ENCODE data around the gene NFKB1. TPM values are rescaled to one million over a fixed set of nuclear protein-coding genes. Genes with fewer than 3 reads are reported as not detected.

Gene NFKB1
- total RNA-seq, 1 donor from 2014 or later, result 24.6 TPM

DNA sequence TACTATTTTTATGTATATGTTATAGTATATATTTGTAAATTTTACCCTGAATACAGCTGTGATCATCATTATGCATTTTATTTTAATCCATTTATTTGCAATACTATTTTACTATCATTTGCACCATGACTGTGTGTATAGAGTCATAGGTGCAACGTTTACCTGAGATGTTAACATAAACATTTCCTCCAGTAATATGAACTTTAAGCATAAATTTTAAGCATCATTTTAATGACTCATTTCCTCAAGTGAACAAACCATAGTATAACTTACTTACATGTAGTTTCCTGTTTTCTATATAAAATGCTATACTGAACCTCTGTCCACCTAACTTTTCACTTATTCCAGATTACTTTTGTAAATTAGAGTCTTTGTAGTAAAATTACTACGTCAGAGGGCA lies 92.8 kb downstream of the NFKB1 start:
- peaks cover 2% of the 10 kb centered on the region for H3K9me3 Mint-ChIP-seq
- H3K4me3 Mint-ChIP-seq, result no peak overlapping the region
- no peak for DNase-seq (ENCODE audit: low read depth, low spot score)
- no peaks in the 10 kb centered on the region for H3K27me3 Mint-ChIP-seq (ENCODE audit: low read depth)
- peaks cover 48% of the 10 kb centered on the region for H3K36me3 Mint-ChIP-seq (ENCODE audit: low read depth)
- TF ChIP-seq, protein P1, sequence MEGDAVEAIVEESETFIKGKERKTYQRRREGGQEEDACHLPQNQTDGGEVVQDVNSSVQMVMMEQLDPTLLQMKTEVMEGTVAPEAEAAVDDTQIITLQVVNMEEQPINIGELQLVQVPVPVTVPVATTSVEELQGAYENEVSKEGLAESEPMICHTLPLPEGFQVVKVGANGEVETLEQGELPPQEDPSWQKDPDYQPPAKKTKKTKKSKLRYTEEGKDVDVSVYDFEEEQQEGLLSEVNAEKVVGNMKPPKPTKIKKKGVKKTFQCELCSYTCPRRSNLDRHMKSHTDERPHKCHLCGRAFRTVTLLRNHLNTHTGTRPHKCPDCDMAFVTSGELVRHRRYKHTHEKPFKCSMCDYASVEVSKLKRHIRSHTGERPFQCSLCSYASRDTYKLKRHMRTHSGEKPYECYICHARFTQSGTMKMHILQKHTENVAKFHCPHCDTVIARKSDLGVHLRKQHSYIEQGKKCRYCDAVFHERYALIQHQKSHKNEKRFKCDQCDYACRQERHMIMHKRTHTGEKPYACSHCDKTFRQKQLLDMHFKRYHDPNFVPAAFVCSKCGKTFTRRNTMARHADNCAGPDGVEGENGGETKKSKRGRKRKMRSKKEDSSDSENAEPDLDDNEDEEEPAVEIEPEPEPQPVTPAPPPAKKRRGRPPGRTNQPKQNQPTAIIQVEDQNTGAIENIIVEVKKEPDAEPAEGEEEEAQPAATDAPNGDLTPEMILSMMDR (conservative IDR thresholded peaks at IDR 0.05), result no peak
- no peaks in the 10 kb centered on the region for H3K4me1 Mint-ChIP-seq
- H3K27ac Mint-ChIP-seq (ENCODE audit: unreplicated experiment), result no peak overlapping the region

DNA sequence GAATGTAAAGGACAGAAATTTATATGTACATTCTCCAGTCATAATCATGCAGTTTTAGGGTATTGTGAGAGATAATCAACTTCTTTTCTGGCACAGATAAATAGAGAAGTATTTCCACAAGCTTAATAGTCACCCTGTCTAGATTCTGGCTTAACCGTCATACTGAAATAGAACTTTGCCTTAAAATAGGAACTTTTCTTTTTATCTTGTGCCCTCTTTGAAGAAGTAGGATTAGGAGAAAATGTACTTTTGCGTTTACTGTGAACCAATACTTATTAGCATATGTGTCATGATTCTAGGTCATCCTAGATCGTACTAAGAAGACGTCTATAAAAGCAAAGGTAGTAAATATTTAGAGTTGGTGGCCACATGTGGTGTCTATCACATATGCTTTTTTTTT lies 95.4 kb downstream of the NFKB1 start:
- peaks cover 31% of the 10 kb centered on the region for H3K36me3 Mint-ChIP-seq (ENCODE audit: low read depth)
- H3K4me1 Mint-ChIP-seq, result no peaks in the 10 kb centered on the region
- no peaks in the 10 kb centered on the region for H3K27me3 Mint-ChIP-seq (ENCODE audit: low read depth)
- H3K4me3 Mint-ChIP-seq, result no peak overlapping the region
- TF ChIP-seq, protein P1 (conservative IDR thresholded peaks at IDR 0.05), result no peak
- no peak for DNase-seq (ENCODE audit: low read depth, low spot score)
- H3K27ac Mint-ChIP-seq (ENCODE audit: unreplicated experiment), result peak overlapping the region; percentile 10
- no peaks in the 10 kb centered on the region for H3K9me3 Mint-ChIP-seq

DNA sequence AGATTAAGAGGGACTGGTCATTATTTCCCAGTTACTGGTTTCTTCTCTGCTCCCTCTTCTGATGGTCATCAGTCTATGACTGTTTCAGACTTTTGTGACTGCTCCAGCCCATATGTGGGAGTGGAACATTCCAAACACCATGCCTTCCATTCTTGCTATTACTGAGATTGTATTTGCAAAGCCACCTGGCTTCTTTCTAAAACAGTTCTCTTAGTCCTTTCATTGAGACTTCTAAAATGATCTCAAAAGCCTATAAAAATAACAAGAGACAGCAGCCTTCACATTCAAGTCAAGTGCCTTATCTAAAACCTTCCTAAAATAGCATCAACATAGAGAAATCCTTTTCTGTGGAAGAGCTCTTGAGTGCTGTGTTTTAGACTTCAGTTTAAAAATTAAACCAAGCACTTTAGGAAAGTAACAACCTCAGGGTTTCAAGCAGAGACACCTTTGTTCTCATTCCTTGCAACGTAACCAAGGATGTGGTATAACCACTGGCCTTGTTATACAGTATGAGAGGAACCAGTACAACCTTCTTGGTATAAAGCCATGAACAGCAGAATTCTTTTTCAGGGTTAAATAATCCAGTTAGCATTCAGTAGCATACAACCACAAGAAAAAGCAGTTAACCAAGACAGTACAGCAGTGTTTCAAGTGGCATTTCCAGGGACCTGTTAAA lies 97.1 kb downstream of the NFKB1 start:
- H3K27ac Mint-ChIP-seq (ENCODE audit: unreplicated experiment), result no peak overlapping the region
- H3K27me3 Mint-ChIP-seq (ENCODE audit: low read depth), result no peaks in the 10 kb centered on the region
- peaks cover 21% of the 10 kb centered on the region for H3K36me3 Mint-ChIP-seq (ENCODE audit: low read depth)
- no peak overlapping the region for H3K4me3 Mint-ChIP-seq
- TF ChIP-seq, protein P1 (conservative IDR thresholded peaks at IDR 0.05), result no peak
- DNase-seq (ENCODE audit: low read depth, low spot score), result no peak
- H3K4me1 Mint-ChIP-seq, result no peaks in the 10 kb centered on the region
- H3K9me3 Mint-ChIP-seq, result no peaks in the 10 kb centered on the region

DNA sequence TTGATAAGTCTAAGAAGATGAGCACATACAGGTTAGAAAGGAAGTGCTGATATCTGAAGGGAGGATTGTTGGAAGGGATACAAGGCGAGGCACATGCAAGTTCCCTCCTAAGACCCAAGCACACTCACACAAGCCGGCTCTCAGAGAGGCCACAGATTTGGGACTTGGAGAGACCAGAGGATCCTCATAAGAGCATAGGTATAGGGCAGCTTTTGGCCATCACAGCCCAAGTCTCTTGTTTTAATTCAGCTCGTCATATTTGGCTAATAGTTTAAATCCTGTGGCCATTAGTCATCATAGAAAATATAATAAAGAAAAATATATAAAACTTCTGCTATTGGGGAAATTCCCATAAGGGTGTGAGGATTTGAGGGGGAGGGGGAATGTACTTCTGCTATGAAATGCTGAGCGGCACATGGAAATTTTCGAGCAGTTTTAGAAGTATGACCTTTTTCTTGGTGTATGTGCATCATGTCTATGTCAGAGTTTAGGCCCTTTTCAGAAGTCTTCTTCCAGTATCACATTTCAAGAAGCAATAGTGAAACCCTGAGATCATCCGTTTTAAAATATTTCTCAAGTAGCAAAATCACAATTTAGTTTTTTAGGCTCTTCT lies 97.7 kb downstream of the NFKB1 start:
- no peak overlapping the region for H3K27ac Mint-ChIP-seq (ENCODE audit: unreplicated experiment)
- H3K9me3 Mint-ChIP-seq, result no peaks in the 10 kb centered on the region
- H3K36me3 Mint-ChIP-seq (ENCODE audit: low read depth), result peaks cover 22% of the 10 kb centered on the region
- no peaks in the 10 kb centered on the region for H3K27me3 Mint-ChIP-seq (ENCODE audit: low read depth)
- TF ChIP-seq, protein P1 (conservative IDR thresholded peaks at IDR 0.05), result no peak
- H3K4me3 Mint-ChIP-seq, result no peak overlapping the region
- H3K4me1 Mint-ChIP-seq, result no peaks in the 10 kb centered on the region
- DNase-seq (ENCODE audit: low read depth, low spot score), result no peak

DNA sequence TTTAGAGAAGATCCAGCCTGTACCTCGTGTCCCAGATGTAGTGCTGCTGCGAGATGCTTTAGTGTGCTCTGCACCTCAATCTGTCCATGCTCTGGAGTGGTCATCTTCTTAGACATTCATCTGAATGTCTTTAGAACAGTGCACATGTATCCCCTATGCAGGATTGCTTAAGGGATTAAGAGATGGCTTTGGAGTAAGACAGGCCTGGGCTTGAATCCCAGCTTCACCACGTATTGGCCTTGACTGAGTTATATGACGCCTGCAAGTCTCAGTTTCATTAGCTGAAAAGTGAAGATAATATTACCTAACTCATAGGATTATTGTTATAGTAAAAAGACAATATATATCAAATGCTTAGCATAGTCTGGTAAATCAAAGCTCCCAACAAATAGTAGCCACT lies 98.3 kb downstream of the NFKB1 start:
- H3K9me3 Mint-ChIP-seq, result no peaks in the 10 kb centered on the region
- no peaks in the 10 kb centered on the region for H3K4me1 Mint-ChIP-seq
- no peak for DNase-seq (ENCODE audit: low read depth, low spot score)
- TF ChIP-seq, protein P1 (conservative IDR thresholded peaks at IDR 0.05), result no peak
- no peak overlapping the region for H3K27ac Mint-ChIP-seq (ENCODE audit: unreplicated experiment)
- no peak overlapping the region for H3K4me3 Mint-ChIP-seq
- peaks cover 22% of the 10 kb centered on the region for H3K36me3 Mint-ChIP-seq (ENCODE audit: low read depth)
- no peaks in the 10 kb centered on the region for H3K27me3 Mint-ChIP-seq (ENCODE audit: low read depth)
